ENCODE measurements around the gene HUWE1. TPM values are rescaled to one million over a fixed set of nuclear protein-coding genes. Genes with fewer than 3 reads are reported as not detected.

The HUWE1 gene
- total RNA-seq, 2 donors from 2014 or later = 107 to 206 TPM

- WGBS = 59% methylated on average over 3 of the region's 3 CpGs
- Histone ChIP-seq H3K4me1 (replicated peaks) (no peaks in the 10 kb centered on the region), H3K27ac (no peak overlapping the region), H3K9me3 (no peaks in the 10 kb centered on the region), H3K36me3 (no peaks in the 10 kb centered on the region), H3K27me3 (replicated peaks; ENCODE audit: insufficient read depth) (no peaks in the 10 kb centered on the region), H3K4me3 (no peak overlapping the region)
- no peak for DNase-seq (ENCODE audit: low spot score)
- intact Hi-C loops (cut with DNase I) = no loop called here
- TF ChIP-seq POLR2AphosphoS5 (IDR thresholded peaks at IDR 0.05) = no peak
These were observed 28.9 kb upstream of the HUWE1 start for GRCh38 chrX:53715346-53715924.

- Histone ChIP-seq H3K4me3 (no peak overlapping the region), H3K9me3 (no peaks in the 10 kb centered on the region), H3K4me1 (replicated peaks) (no peaks in the 10 kb centered on the region), H3K27ac (no peak overlapping the region), H3K36me3 (no peaks in the 10 kb centered on the region), H3K27me3 (replicated peaks; ENCODE audit: insufficient read depth) (no peaks in the 10 kb centered on the region)
- intact Hi-C loops (cut with DNase I) = no loop called here
- peak; percentile 62 for DNase-seq (ENCODE audit: low spot score)
- TF ChIP-seq CTCF (IDR thresholded peaks at IDR 0.05) (peak in 1 of 4 experiments; percentile 8), POLR2AphosphoS5 (IDR thresholded peaks at IDR 0.05) (peak; percentile 21), POLR2A (IDR thresholded peaks at IDR 0.05) (no peak)
- 18% methylated on average over 4 of the region's 4 CpGs for WGBS
These were observed 28.2 kb upstream of the HUWE1 start for GRCh38 chrX:53714580-53715345.

GRCh38 chrX:53713987-53714579 lies 27.6 kb upstream of the HUWE1 start:
- Histone ChIP-seq H3K27me3 (replicated peaks; ENCODE audit: insufficient read depth) (no peaks in the 10 kb centered on the region), H3K27ac (no peak overlapping the region), H3K36me3 (no peaks in the 10 kb centered on the region), H3K9me3 (no peaks in the 10 kb centered on the region), H3K4me3 (no peak overlapping the region), H3K4me1 (replicated peaks) (no peaks in the 10 kb centered on the region)
- no peak for DNase-seq (ENCODE audit: low spot score)
- intact Hi-C loops (cut with DNase I) = no loop called here
- no peak for TF ChIP-seq POLR2A (IDR thresholded peaks at IDR 0.05)
- no peak for TF ChIP-seq CTCF (IDR thresholded peaks at IDR 0.05)
- no peak for TF ChIP-seq POLR2AphosphoS5 (IDR thresholded peaks at IDR 0.05)
- WGBS = 72% methylated on average over 6 of the region's 6 CpGs

GRCh38 chrX:53711436-53711835 lies 24.9 kb upstream of the HUWE1 start:
- Histone ChIP-seq H3K36me3 (no peaks in the 10 kb centered on the region), H3K27me3 (replicated peaks; ENCODE audit: insufficient read depth) (no peaks in the 10 kb centered on the region), H3K4me1 (replicated peaks) (no peaks in the 10 kb centered on the region), H3K27ac (no peak overlapping the region), H3K9me3 (no peaks in the 10 kb centered on the region), H3K4me3 (no peak overlapping the region)
- 89% methylated on average over 6 of the region's 6 CpGs for WGBS
- intact Hi-C loops (cut with DNase I) = no loop called here
- TF ChIP-seq POLR2AphosphoS5 (IDR thresholded peaks at IDR 0.05) (no peak), POLR2A (IDR thresholded peaks at IDR 0.05) (no peak), CTCF (IDR thresholded peaks at IDR 0.05) (no peak)
- DNase-seq (ENCODE audit: low spot score) = no peak

GRCh38 chrX:53704854-53705253 lies 18.3 kb upstream of the HUWE1 start:
- intact Hi-C loops (cut with DNase I) = no loop called here
- 100% methylated on average over 3 of the region's 3 CpGs for WGBS
- H3K4me1 ChIP-seq (replicated peaks) = no peaks in the 10 kb centered on the region
- no peak for DNase-seq (ENCODE audit: low spot score)
- H3K27me3 ChIP-seq (replicated peaks; ENCODE audit: insufficient read depth) = no peaks in the 10 kb centered on the region
- H3K36me3 ChIP-seq = no peaks in the 10 kb centered on the region
- H3K4me3 ChIP-seq = no peak overlapping the region
- TF ChIP-seq CTCF (IDR thresholded peaks at IDR 0.05) (no peak), POLR2AphosphoS5 (IDR thresholded peaks at IDR 0.05) (no peak), POLR2A (IDR thresholded peaks at IDR 0.05) (no peak)
- no peak overlapping the region for H3K27ac ChIP-seq
- H3K9me3 ChIP-seq = no peaks in the 10 kb centered on the region
